Neural cell (in vitro differentiated cells): Measurements from ENCODE around the gene CIC. TPM values are rescaled to one million over a fixed set of nuclear protein-coding genes. Genes with fewer than 3 reads are reported as not detected.
A peak's percentile ranks its signal among the peaks of the same experiment; 100 is the strongest.

Experiments
- H2AFZ ChIP-seq: fragments of 200-600, 300-800 bp; sonication (generic), shearing (Covaris generic); 2 replicates; pipeline ENCODE4 v1.6.0; 2014; ENCODE audit warnings: low read depth, mild to moderate bottlenecking, antibody characterized with exemption, low read length, moderate library complexity
- H3F3A ChIP-seq: fragments of 200-600 bp; shearing (Covaris generic); 2 replicates; pipeline ENCODE4 v1.6.1; 2016; ENCODE audit warnings: mild to moderate bottlenecking, moderate library complexity, mixed read lengths, antibody characterized with exemption, low read length; ENCODE audit not compliant: insufficient read depth, poor library complexity, severe bottlenecking
- H3K27ac ChIP-seq: fragments of 200-600, 300-800 bp; sonication (generic), shearing (Covaris generic); 2 replicates; pipeline ENCODE4 v1.5.1; 2014; ENCODE audit warnings: mild to moderate bottlenecking, low read length, moderate library complexity
- H3K27me3 ChIP-seq: fragments of 300-800, 200-600 bp; sonication (generic), shearing (Covaris generic); 2 replicates; pipeline ENCODE4 v1.6.0; 2014; ENCODE audit warnings: mild to moderate bottlenecking, low read depth, low read length, moderate library complexity; ENCODE audit not compliant: insufficient read depth
- H3K36me3 ChIP-seq: fragments of 300-800, 200-600 bp; sonication (generic), shearing (Covaris generic); 2 replicates; pipeline ENCODE4 v1.5.1; 2014; ENCODE audit warnings: mild to moderate bottlenecking, antibody characterized with exemption, low read length, moderate library complexity; ENCODE audit not compliant: insufficient read depth
- H3K4me2 ChIP-seq: fragments of 300-800, 200-600 bp; sonication (generic), shearing (Covaris generic); 2 replicates; pipeline ENCODE4 v1.6.0; 2014; ENCODE audit warnings: mild to moderate bottlenecking, low read length
- H3K4me3 ChIP-seq: fragments of 300-800, 200-600 bp; sonication (generic), shearing (Covaris generic); 2 replicates; pipeline ENCODE4 v1.5.1; 2014; ENCODE audit warnings: mild to moderate bottlenecking, low read length, moderate library complexity
- H3K79me2 ChIP-seq: fragments of 200-600 bp; shearing (Covaris generic); replicated peaks from 2 replicates; pipeline ENCODE4 v1.6.0; 2014; ENCODE audit warnings: mild to moderate bottlenecking, low read length, moderate library complexity; ENCODE audit not compliant: insufficient read depth
- H3K9ac ChIP-seq: fragments of 300-800, 200-600 bp; sonication (generic), shearing (Covaris generic); 2 replicates; pipeline ENCODE4 v1.6.1; 2016; ENCODE audit warnings: mild to moderate bottlenecking, low read length, mixed read lengths
- H3K9me2 ChIP-seq: fragments of 200-600 bp; shearing (Covaris generic); 2 replicates; pipeline ENCODE4 v1.6.1; 2016; ENCODE audit warnings: mild to moderate bottlenecking, low read length, mixed read lengths; ENCODE audit not compliant: insufficient read depth
- H3K9me3 ChIP-seq: fragments of 200-600, 300-800 bp; sonication (generic), shearing (Covaris generic); 2 replicates; pipeline ENCODE4 v1.6.1; 2016; ENCODE audit warnings: mild to moderate bottlenecking, mixed run types, low read length, moderate library complexity, mixed read lengths
- H4K20me1 ChIP-seq: fragments of 200-600 bp; shearing (Covaris generic); 2 replicates; pipeline ENCODE4 v1.6.1; 2016; ENCODE audit warnings: mild to moderate bottlenecking, mixed run types; ENCODE audit not compliant: insufficient read depth
- EP300 ChIP-seq: fragments of 450-650 bp; conservative IDR thresholded peaks from 2 replicates; pipeline ENCODE4 v1.6.1; 2014; ENCODE audit warnings: antibody characterized with exemption, mild to moderate bottlenecking, moderate library complexity; ENCODE audit not compliant: poor library complexity, severe bottlenecking
- EZH2 ChIP-seq: fragments of 200-600, 300-800 bp; shearing (Covaris generic), sonication (generic); IDR thresholded peaks from 2 replicates; pipeline ENCODE4 v1.6.1; 2014; ENCODE audit warnings: antibody characterized with exemption, low read length, borderline replicate concordance, mild to moderate bottlenecking; ENCODE audit not compliant: insufficient read depth, poor library complexity, severe bottlenecking
- MXI1 ChIP-seq: fragments of 450-650 bp; conservative IDR thresholded peaks from 2 replicates; pipeline ENCODE4 v1.6.1; 2014; ENCODE audit warnings: antibody characterized with exemption, mild to moderate bottlenecking; ENCODE audit not compliant: poor library complexity, severe bottlenecking
- POLR2AphosphoS5 ChIP-seq: IDR thresholded peaks from 2 replicates; pipeline ENCODE4 v1.6.1; 2012
- RAD21 ChIP-seq: fragments of 450-650 bp; conservative IDR thresholded peaks from 2 replicates; pipeline ENCODE4 v1.6.1; 2014; ENCODE audit warnings: antibody characterized with exemption, mild to moderate bottlenecking, moderate library complexity
- SMC3 ChIP-seq: fragments of 450-650 bp; conservative IDR thresholded peaks from 2 replicates; pipeline ENCODE4 v1.6.1; 2014; ENCODE audit warnings: antibody characterized with exemption, mild to moderate bottlenecking, moderate library complexity; ENCODE audit not compliant: poor library complexity
- TAF1 ChIP-seq: IDR thresholded peaks from 2 replicates; pipeline ENCODE4 v1.6.1; 2012; ENCODE audit warnings: low read depth
- polyA plus RNA-seq: library from polyadenylated mRNA; depleted of rRNA; stranded (reverse); fragments of >200 nt; gene quantifications from 2 replicates; pipeline ENCODE4 v1.2.3, GENCODE V29; 2014
- TF ChIP-seq, protein P1 (sequence below): fragments of 450-650 bp; IDR thresholded peaks from 2 replicates; pipeline ENCODE4 v1.5.1; 2014; ENCODE audit warnings: antibody characterized with exemption, mild to moderate bottlenecking, moderate library complexity; ENCODE audit not compliant: poor library complexity, severe bottlenecking
- TF ChIP-seq, protein P2 (sequence below): IDR thresholded peaks from 2 replicates; pipeline ENCODE4 v1.6.1; 2012; ENCODE audit warnings: borderline replicate concordance

The CIC gene
- polyA plus RNA-seq, 1 donor from 2014 or later, result 10.8 TPM

DNA sequence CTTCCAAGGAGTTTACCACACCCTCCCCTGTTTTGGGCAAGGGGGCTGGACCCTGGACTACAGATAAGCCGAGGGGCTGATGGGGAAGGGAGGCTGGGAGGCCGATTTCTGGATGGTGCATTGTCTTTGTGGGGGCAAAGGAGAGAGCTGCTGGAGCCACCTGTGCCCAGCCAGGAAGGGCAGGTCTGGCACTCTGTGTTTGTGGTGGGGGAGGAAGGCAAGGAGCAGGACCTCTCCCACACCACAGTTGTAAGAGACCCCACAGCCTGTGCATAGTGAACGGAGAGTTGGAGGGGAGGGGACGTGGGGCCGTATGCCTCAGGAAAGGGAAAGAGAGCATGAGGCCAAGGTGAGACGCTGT, 16.9 kb downstream of the CIC start:
- TF ChIP-seq SMC3, result no peak
- no peak for TF ChIP-seq TAF1
- TF ChIP-seq MXI1, result no peak
- TF ChIP-seq POLR2AphosphoS5, result no peak
- TF ChIP-seq, protein P1, sequence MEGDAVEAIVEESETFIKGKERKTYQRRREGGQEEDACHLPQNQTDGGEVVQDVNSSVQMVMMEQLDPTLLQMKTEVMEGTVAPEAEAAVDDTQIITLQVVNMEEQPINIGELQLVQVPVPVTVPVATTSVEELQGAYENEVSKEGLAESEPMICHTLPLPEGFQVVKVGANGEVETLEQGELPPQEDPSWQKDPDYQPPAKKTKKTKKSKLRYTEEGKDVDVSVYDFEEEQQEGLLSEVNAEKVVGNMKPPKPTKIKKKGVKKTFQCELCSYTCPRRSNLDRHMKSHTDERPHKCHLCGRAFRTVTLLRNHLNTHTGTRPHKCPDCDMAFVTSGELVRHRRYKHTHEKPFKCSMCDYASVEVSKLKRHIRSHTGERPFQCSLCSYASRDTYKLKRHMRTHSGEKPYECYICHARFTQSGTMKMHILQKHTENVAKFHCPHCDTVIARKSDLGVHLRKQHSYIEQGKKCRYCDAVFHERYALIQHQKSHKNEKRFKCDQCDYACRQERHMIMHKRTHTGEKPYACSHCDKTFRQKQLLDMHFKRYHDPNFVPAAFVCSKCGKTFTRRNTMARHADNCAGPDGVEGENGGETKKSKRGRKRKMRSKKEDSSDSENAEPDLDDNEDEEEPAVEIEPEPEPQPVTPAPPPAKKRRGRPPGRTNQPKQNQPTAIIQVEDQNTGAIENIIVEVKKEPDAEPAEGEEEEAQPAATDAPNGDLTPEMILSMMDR, result no peak
- TF ChIP-seq, protein P2, sequence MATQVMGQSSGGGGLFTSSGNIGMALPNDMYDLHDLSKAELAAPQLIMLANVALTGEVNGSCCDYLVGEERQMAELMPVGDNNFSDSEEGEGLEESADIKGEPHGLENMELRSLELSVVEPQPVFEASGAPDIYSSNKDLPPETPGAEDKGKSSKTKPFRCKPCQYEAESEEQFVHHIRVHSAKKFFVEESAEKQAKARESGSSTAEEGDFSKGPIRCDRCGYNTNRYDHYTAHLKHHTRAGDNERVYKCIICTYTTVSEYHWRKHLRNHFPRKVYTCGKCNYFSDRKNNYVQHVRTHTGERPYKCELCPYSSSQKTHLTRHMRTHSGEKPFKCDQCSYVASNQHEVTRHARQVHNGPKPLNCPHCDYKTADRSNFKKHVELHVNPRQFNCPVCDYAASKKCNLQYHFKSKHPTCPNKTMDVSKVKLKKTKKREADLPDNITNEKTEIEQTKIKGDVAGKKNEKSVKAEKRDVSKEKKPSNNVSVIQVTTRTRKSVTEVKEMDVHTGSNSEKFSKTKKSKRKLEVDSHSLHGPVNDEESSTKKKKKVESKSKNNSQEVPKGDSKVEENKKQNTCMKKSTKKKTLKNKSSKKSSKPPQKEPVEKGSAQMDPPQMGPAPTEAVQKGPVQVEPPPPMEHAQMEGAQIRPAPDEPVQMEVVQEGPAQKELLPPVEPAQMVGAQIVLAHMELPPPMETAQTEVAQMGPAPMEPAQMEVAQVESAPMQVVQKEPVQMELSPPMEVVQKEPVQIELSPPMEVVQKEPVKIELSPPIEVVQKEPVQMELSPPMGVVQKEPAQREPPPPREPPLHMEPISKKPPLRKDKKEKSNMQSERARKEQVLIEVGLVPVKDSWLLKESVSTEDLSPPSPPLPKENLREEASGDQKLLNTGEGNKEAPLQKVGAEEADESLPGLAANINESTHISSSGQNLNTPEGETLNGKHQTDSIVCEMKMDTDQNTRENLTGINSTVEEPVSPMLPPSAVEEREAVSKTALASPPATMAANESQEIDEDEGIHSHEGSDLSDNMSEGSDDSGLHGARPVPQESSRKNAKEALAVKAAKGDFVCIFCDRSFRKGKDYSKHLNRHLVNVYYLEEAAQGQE, result no peak
- no peak for TF ChIP-seq RAD21
- TF ChIP-seq EP300, result no peak
- TF ChIP-seq EZH2, result no peak
- no peak overlapping the region for H2AFZ ChIP-seq
- no peaks in the 10 kb centered on the region for H3K9me3 ChIP-seq
- H4K20me1 ChIP-seq, result peaks cover 10% of the 10 kb centered on the region
- H3K9me2 ChIP-seq, result no peaks in the 10 kb centered on the region
- H3K27ac ChIP-seq, result no peak overlapping the region
- no peaks in the 10 kb centered on the region for H3F3A ChIP-seq
- H3K27me3 ChIP-seq, result no peaks in the 10 kb centered on the region
- peak overlapping the region; percentile 93 for H3K9ac ChIP-seq
- peaks cover 32% of the 10 kb centered on the region for H3K79me2 ChIP-seq
- no peak overlapping the region for H3K4me2 ChIP-seq
- H3K36me3 ChIP-seq, result no peaks in the 10 kb centered on the region
- peak overlapping the region; percentile 95 for H3K4me3 ChIP-seq

DNA sequence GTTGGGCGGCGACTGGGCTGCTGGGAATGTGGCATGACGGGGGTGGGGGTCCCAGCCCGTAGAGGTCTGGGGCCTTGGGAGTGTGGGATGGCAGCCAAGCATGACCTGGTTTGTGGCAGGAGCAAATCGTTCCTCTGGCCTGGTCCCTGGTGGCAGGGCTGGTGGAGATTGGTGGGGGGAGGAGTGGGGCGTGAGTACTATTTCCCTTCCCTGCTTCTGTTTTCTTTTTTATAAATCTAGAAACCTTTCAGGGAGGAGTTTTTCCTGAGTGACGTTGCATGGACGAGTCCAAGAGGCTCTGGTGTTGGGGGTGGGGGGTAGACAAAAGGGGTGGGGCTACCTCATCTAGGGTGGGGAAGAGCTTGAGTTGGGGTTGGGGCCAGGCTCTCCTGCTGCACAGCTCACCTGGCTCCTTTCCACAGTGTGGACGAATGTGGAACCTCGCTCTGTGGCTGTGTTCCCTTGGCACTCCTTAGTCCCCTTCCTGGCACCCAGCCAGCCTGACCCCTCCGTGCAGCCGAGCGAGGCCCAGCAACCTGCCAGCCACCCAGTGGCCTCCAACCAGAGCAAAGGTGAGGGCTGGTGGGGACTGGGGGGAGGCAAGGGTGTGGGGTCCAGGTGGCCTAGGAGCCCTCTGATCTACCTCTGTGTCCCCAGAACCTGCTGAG, 17.4 kb downstream of the CIC start:
- peaks cover 28% of the 10 kb centered on the region for H3K79me2 ChIP-seq
- no peaks in the 10 kb centered on the region for H3F3A ChIP-seq
- peaks cover 2% of the 10 kb centered on the region for H3K36me3 ChIP-seq
- no peaks in the 10 kb centered on the region for H3K9me3 ChIP-seq
- H3K9ac ChIP-seq, result peak overlapping the region; percentile 93
- no peaks in the 10 kb centered on the region for H3K27me3 ChIP-seq
- H2AFZ ChIP-seq, result no peak overlapping the region
- peak overlapping the region; percentile 95 for H3K4me3 ChIP-seq
- H3K27ac ChIP-seq, result no peak overlapping the region
- TF ChIP-seq, protein P2, result no peak
- TF ChIP-seq MXI1 (no peak), RAD21 (no peak), EZH2 (no peak), TAF1 (no peak), SMC3 (no peak), POLR2AphosphoS5 (no peak), EP300 (no peak)
- TF ChIP-seq, protein P1, result no peak
- H3K4me2 ChIP-seq, result no peak overlapping the region
- H4K20me1 ChIP-seq, result peaks cover 10% of the 10 kb centered on the region
- no peaks in the 10 kb centered on the region for H3K9me2 ChIP-seq
